Endothelial cell of umbilical vein (primary cell): ENCODE measurements around the gene SPPL3. TPM values are rescaled to one million over a fixed set of nuclear protein-coding genes. Genes with fewer than 3 reads are reported as not detected.

Source experiments
- BruUV-seq: library from RNA; stranded (reverse); fragments of 400-500 nt; replicated peaks from 2 replicates; lab custom pipeline; 2021; lab: Mats Ljungman, UMichigan
- CTCF ChIA-PET: fragments of 300-600, 350-600 bp; sonication (Branson Sonifier 250); formaldehyde crosslinking; loops from one replicate; lab custom pipeline; 2021; ENCODE audit warnings: antibody characterized with exemption, inconsistent platforms; lab: Charles Lee
- POLR2A ChIA-PET: fragments of 300-600, 350-600 bp; sonication (Branson Sonifier 250); formaldehyde crosslinking; loops from one replicate; lab custom pipeline; 2021; ENCODE audit warnings: antibody characterized with exemption, inconsistent platforms; lab: Charles Lee
- DNase-seq: peaks from one replicate; pipeline ENCODE4 v3.0.0-alpha.2; 2011; ENCODE audit warnings: low read depth, low spot score
- FAIRE-seq: peaks from 2 replicates; lab custom pipeline; 2011; peaks lifted over from hg19 to GRCh38; lab: Jason Lieb, UNC
- H2AFZ ChIP-seq: 2 replicates; pipeline ENCODE4 v1.6.0; 2012; ENCODE audit warnings: low read depth, low read length, control low read depth, inconsistent platforms
- H3K27ac ChIP-seq: 2 replicates; pipeline ENCODE4 v1.5.1; 2011; ENCODE audit warnings: low read depth, mild to moderate bottlenecking, control low read depth, low read length, moderate library complexity; ENCODE audit not compliant: insufficient read depth
- H3K27me3 ChIP-seq, 2 experiments: 2 replicates each; pipeline versions ENCODE4 v1.6.0 to v1.6.1; 2011; ENCODE audit warnings: low read length in 2 of 2, mixed read lengths in 1 of 2; ENCODE audit not compliant: control insufficient read depth in 2 of 2, insufficient read depth in 2 of 2
- H3K36me3 ChIP-seq, 2 experiments: 2 replicates in 1 of 2; 3 replicates in 1 of 2; pipeline ENCODE4 v1.5.1; 2011; ENCODE audit warnings: low read length in 2 of 2, mild to moderate bottlenecking in 1 of 2, moderate library complexity in 1 of 2; ENCODE audit not compliant: control insufficient read depth in 2 of 2, insufficient read depth in 2 of 2; ENCODE audit errors: extremely low read depth in 1 of 2
- H3K4me1 ChIP-seq: 3 replicates; pipeline ENCODE4 v1.5.1; 2011; ENCODE audit warnings: mild to moderate bottlenecking, low read length; ENCODE audit not compliant: control insufficient read depth, insufficient read depth; ENCODE audit errors: extremely low read depth
- H3K4me2 ChIP-seq: 2 replicates; pipeline ENCODE4 v1.6.1; 2011; ENCODE audit warnings: low read length, control low read depth, mixed read lengths; ENCODE audit not compliant: insufficient read depth
- H3K4me3 ChIP-seq, 3 experiments: fragments of 200-600 bp in 1 of 3; sonication (generic), shearing (Covaris generic) in 1 of 3; replicated peaks in 1 of 3; 2 replicates each; pipeline ENCODE4 v1.5.1; 2011 to 2016; ENCODE audit warnings: control low read depth in 3 of 3, low read length in 3 of 3, mild to moderate bottlenecking in 2 of 3, inconsistent platforms in 1 of 3, low read depth in 1 of 3, moderate library complexity in 1 of 3; ENCODE audit not compliant: insufficient read depth in 1 of 3
- H3K79me2 ChIP-seq: 2 replicates; pipeline ENCODE4 v1.6.0; 2012; ENCODE audit warnings: low read length, inconsistent platforms; ENCODE audit not compliant: control insufficient read depth, insufficient read depth
- H3K9ac ChIP-seq: replicated peaks from 2 replicates; pipeline ENCODE3; 2011; ENCODE audit warnings: low read length, control low read depth; ENCODE audit not compliant: insufficient read depth; ENCODE audit errors: extremely low read depth
- H3K9me1 ChIP-seq: replicated peaks from 3 replicates; pipeline ENCODE4 v1.6.0; 2011; ENCODE audit warnings: mild to moderate bottlenecking, low read length; ENCODE audit not compliant: control insufficient read depth, insufficient read depth; ENCODE audit errors: extremely low read depth
- H3K9me3 ChIP-seq: replicated peaks from 2 replicates; pipeline ENCODE4 v1.5.1; 2012; ENCODE audit warnings: low read length, inconsistent platforms; ENCODE audit not compliant: control insufficient read depth, insufficient read depth
- H4K20me1 ChIP-seq: replicated peaks from 2 replicates; pipeline ENCODE3; 2011; ENCODE audit warnings: mild to moderate bottlenecking, low read length; ENCODE audit not compliant: control insufficient read depth, insufficient read depth; ENCODE audit errors: extremely low read depth
- EZH2 ChIP-seq: IDR thresholded peaks from 2 replicates; pipeline ENCODE4 v1.6.1; 2012; ENCODE audit warnings: borderline replicate concordance, low read depth, mild to moderate bottlenecking, moderate library complexity, low read length, inconsistent platforms; ENCODE audit not compliant: severe bottlenecking
- FOS ChIP-seq: IDR thresholded peaks from 2 replicates; pipeline ENCODE4 v1.6.1; 2011; ENCODE audit warnings: mild to moderate bottlenecking, low read length, moderate library complexity, borderline replicate concordance; ENCODE audit not compliant: insufficient read depth
- GATA2 ChIP-seq: IDR thresholded peaks from 2 replicates; pipeline ENCODE4 v1.7.0; 2011; ENCODE audit warnings: low read depth, mild to moderate bottlenecking, moderate library complexity, mixed read lengths, low read length; ENCODE audit not compliant: insufficient read length, insufficient read depth
- JUN ChIP-seq: IDR thresholded peaks from 2 replicates; pipeline ENCODE4 v1.6.1; 2011; ENCODE audit warnings: borderline replicate concordance, low read depth; ENCODE audit not compliant: insufficient read length, insufficient read depth
- MAX ChIP-seq: IDR thresholded peaks from 2 replicates; pipeline ENCODE4 v1.6.1; 2011; ENCODE audit not compliant: insufficient read depth, insufficient read length
- MYC ChIP-seq: IDR thresholded peaks from one replicate; pipeline ENCODE4 v1.6.1; 2011; ENCODE audit warnings: mild to moderate bottlenecking, low read depth, low read length
- POLR2A ChIP-seq: IDR thresholded peaks from 2 replicates; pipeline ENCODE4 v1.6.1; 2012; ENCODE audit warnings: low read depth, mild to moderate bottlenecking, control low read depth, low read length
- POLR2AphosphoS5 ChIP-seq: IDR thresholded peaks from 2 replicates; pipeline ENCODE4 v1.6.1; 2012; ENCODE audit warnings: low read depth, mild to moderate bottlenecking, control low read depth, low read length, moderate library complexity; ENCODE audit not compliant: insufficient read depth
- dilution Hi-C: fragments of 300-500 bp; cut with MboI; formaldehyde crosslinking; loops from one replicate; pipeline ENCODE4 v1.15.0; 2019; ENCODE audit warnings: low sequenced_read_pairs; ENCODE audit not compliant: extremely low pct_ligation_motif_present
- intact Hi-C: fragments of 100-400 bp; cut with micrococcal nuclease; formaldehyde crosslinking; loops from one replicate; pipeline ENCODE4 v1.10.0; 2022
- polyA plus RNA-seq, 4 experiments: library from polyadenylated mRNA; depleted of rRNA in 3 of 4; stranded (reverse) in 3 of 4; unstranded in 1 of 4; fragments of >200 nt; gene quantifications; 2 replicates each; pipeline versions ENCODE4 v1.2.1 to v1.2.3, GENCODE V29; 2011 to 2012; ENCODE audit warnings: missing spikeins in 1 of 4
- total RNA-seq: library from RNA; stranded (reverse); gene quantifications from 2 replicates; pipeline ENCODE4 v1.2.3, GENCODE V29; 2021
- TF ChIP-seq, protein P1 (sequence below), 2 donors: IDR thresholded peaks; 1 replicate in 1 of 2; 2 replicates in 1 of 2; pipeline ENCODE4 v1.5.1; 2011; ENCODE audit warnings: low read length in 2 of 2, mild to moderate bottlenecking in 2 of 2, moderate library complexity in 2 of 2, control low read depth in 1 of 2, inconsistent platforms in 1 of 2, low read depth in 1 of 2; ENCODE audit not compliant: insufficient read depth in 1 of 2; ENCODE audit errors: extremely low read depth in 1 of 2

SPPL3 gene
- total and polyA plus RNA-seq, 2 donors (not counting 3 experiments of a cell fraction or from before 2014, with no cell fraction given): 30.6 to 53.0 TPM

GRCh38 chr12:120854804-120855203, 49.4 kb downstream of the SPPL3 start:
- Histone ChIP-seq H3K9me1 (no peaks in the 10 kb centered on the region), H3K27ac (no peak overlapping the region), H3K79me2 (peaks cover 10% of the 10 kb centered on the region), H2AFZ (no peak overlapping the region), H3K4me2 (no peak overlapping the region), H3K36me3 (no peaks in the 10 kb centered on the region), H3K9ac (no peak overlapping the region), H4K20me1 (no peaks in the 10 kb centered on the region), H3K4me3 (no peak overlapping the region), H3K27me3 (no peaks in the 10 kb centered on the region), H3K9me3 (no peaks in the 10 kb centered on the region), H3K4me1 (peaks cover 4% of the 10 kb centered on the region)
- dilution Hi-C loops (no loop called here), intact Hi-C loops (no loop called here)
- CTCF ChIA-PET: interaction anchor here (1.1 kb wide), 1 partner anchor 37 kb away, joined by 3 read pairs; no protein-coding TSS in a partner anchor
- BruUV-seq: no TSS peak
- no peak for TF ChIP-seq MYC
- no peak for TF ChIP-seq JUN
- TF ChIP-seq MAX: no peak
- no peak for TF ChIP-seq FOS
- TF ChIP-seq, protein P1, sequence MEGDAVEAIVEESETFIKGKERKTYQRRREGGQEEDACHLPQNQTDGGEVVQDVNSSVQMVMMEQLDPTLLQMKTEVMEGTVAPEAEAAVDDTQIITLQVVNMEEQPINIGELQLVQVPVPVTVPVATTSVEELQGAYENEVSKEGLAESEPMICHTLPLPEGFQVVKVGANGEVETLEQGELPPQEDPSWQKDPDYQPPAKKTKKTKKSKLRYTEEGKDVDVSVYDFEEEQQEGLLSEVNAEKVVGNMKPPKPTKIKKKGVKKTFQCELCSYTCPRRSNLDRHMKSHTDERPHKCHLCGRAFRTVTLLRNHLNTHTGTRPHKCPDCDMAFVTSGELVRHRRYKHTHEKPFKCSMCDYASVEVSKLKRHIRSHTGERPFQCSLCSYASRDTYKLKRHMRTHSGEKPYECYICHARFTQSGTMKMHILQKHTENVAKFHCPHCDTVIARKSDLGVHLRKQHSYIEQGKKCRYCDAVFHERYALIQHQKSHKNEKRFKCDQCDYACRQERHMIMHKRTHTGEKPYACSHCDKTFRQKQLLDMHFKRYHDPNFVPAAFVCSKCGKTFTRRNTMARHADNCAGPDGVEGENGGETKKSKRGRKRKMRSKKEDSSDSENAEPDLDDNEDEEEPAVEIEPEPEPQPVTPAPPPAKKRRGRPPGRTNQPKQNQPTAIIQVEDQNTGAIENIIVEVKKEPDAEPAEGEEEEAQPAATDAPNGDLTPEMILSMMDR (IDR thresholded peaks at IDR 0.05; ENCODE audit: extremely low read depth in 1 of 2, insufficient read depth in 1 of 2, low read depth in 1 of 2, low read length in 2 of 2): no peak
- no peak for TF ChIP-seq EZH2
- TF ChIP-seq GATA2: no peak
- no peak for TF ChIP-seq POLR2A
- no peak for TF ChIP-seq POLR2AphosphoS5
- DNase-seq (no peak), FAIRE-seq (no peak)
- POLR2A ChIA-PET: no interaction called here
